K562 (cell line): ENCODE data around the gene AK2. TPM values are rescaled to one million over a fixed set of nuclear protein-coding genes. Genes with fewer than 3 reads are reported as not detected.

Source experiments
- FOXO4 ChIP-seq: fragments of 450-650 bp; formaldehyde crosslinking; IDR thresholded peaks from 2 replicates; pipeline ENCODE4 v1.4.0; 2020; ENCODE audit warnings: mild to moderate bottlenecking, moderate library complexity
- GMEB1 ChIP-seq: fragments of 250-450 bp; sonication (Bioruptor Pico); IDR thresholded peaks from 2 replicates; pipeline ENCODE4 v1.4.0; 2020; ENCODE audit warnings: mild to moderate bottlenecking
- HCFC1 ChIP-seq: IDR thresholded peaks from 2 replicates; pipeline ENCODE4 v1.6.1; 2012; ENCODE audit warnings: low read depth, low read length, improper control_type of control experiment
- MEIS2 ChIP-seq: fragments of 450-650 bp; IDR thresholded peaks from 2 replicates; pipeline ENCODE4 v1.6.1; 2014; ENCODE audit warnings: mild to moderate bottlenecking; ENCODE audit not compliant: partially characterized antibody
- NCOA6 ChIP-seq: fragments of 450-650 bp; IDR thresholded peaks from 2 replicates; pipeline ENCODE4 v1.6.1; 2017; ENCODE audit warnings: mild to moderate bottlenecking
- PHF20 ChIP-seq: fragments of 450-650 bp; IDR thresholded peaks from 2 replicates; pipeline ENCODE4 v1.6.1; 2018; ENCODE audit not compliant: partially characterized antibody
- POLR2H ChIP-seq: IDR thresholded peaks from 2 replicates; pipeline ENCODE4 v1.6.1; 2016; ENCODE audit warnings: missing genetic modification characterization, low read depth, mild to moderate bottlenecking, control low read depth, missing compliant biosample characterization, moderate library complexity
- PRMT5 ChIP-seq: sonication (generic); formaldehyde crosslinking; IDR thresholded peaks from 2 replicates; pipeline ENCODE4 v1.5.0; 2020; ENCODE audit warnings: missing genetic modification reagents
- TSHZ1 ChIP-seq: fragments of 250-450 bp; sonication (Bioruptor Pico); IDR thresholded peaks from 2 replicates; pipeline ENCODE4 v1.4.0; 2020; ENCODE audit warnings: mild to moderate bottlenecking, moderate library complexity
- ZNF407 ChIP-seq: fragments of 450-650 bp; IDR thresholded peaks from 2 replicates; pipeline ENCODE4 v1.6.1; 2016; ENCODE audit warnings: low read depth
- ZNF717 ChIP-seq: fragments of 250-450 bp; sonication (Bioruptor Pico); IDR thresholded peaks from 2 replicates; pipeline ENCODE4 v1.5.0; 2021
- polyA plus RNA-seq, 8 experiments: library from polyadenylated mRNA; depleted of rRNA in 4 of 8; stranded (reverse) in 5 of 8; unstranded in 3 of 8; fragments of >200 nt; fragmentation: Nextera tagmentation in 2 of 8; fragmentation: Illumina TruSeq in 1 of 8; extraction: Ambion mirVana in 2 of 8; extraction: Trizol in 1 of 8; gene quantifications; 2 replicates each; pipeline versions ENCODE4 v1.2.1 to v1.2.3, GENCODE V29; 2011 to 2014; ENCODE audit warnings: inconsistent platforms in 1 of 8, missing spikeins in 1 of 8
- total RNA-seq, 7 experiments: library from RNA; depleted of rRNA in 6 of 7; stranded (reverse); fragments of >200 nt in 6 of 7; fragmentation: Illumina TruSeq in 2 of 7; extraction: Trizol in 2 of 7; gene quantifications; 2 replicates each; pipeline versions ENCODE4 v1.2.1 to v1.2.3, GENCODE V29; 2011 to 2021; ENCODE audit warnings: low replicate concordance in 1 of 7

AK2 gene
- total and polyA plus RNA-seq, 9 of the 15 experiments (the other 6 are each of a cell fraction or from before 2014, with no cell fraction given), result 105 to 1,050 (median 509) TPM

- no peak for TF ChIP-seq ZNF407
- TF ChIP-seq PHF20, result no peak
- no peak for TF ChIP-seq HCFC1
- TF ChIP-seq ZNF717, result 0 out of 2 replicates have a peak, but pooled peaks have one; percentile 33
- no peak for TF ChIP-seq NCOA6
- 0 out of 2 replicates have a peak, but pooled peaks have one; percentile 3 for TF ChIP-seq FOXO4 (CRISPR knock-in tag)
- TF ChIP-seq MEIS2, result no peak
- TF ChIP-seq POLR2H (tag), result 0 out of 2 replicates have a peak, but pooled peaks have one; percentile 59
- TF ChIP-seq PRMT5 (CRISPR knock-in tag), result no peak
- no peak for TF ChIP-seq GMEB1 (CRISPR knock-in tag)
- no peak for TF ChIP-seq TSHZ1 (CRISPR knock-in tag)
Measured at GRCh38 chr1:33050221-33051076, 13.8 kb upstream of the AK2 start (continued).
